Adipose tissue (tissue), 3 donors: ENCODE data around the gene DENND1C. TPM values are rescaled to one million over a fixed set of nuclear protein-coding genes. Genes with fewer than 3 reads are reported as not detected.

ENCODE experiments used
- H3K27ac ChIP-seq: one replicate; pipeline ENCODE4 v1.5.1; 2013; ENCODE audit warnings: low read depth, low read length
- WGBS, 3 donors: extraction: QIAGEN DNeasy Blood & Tissue Kit; methylation state at CpG; one replicate each; pipeline ENCODE4 v1.1.7; 2013; 5-methylcytosine and 5-hydroxymethylcytosine counted together
- polyA plus RNA-seq, 3 donors: library from polyadenylated mRNA; stranded (reverse); fragments of 200-250 nt; gene quantifications; one replicate each; pipeline ENCODE4 v1.2.3, GENCODE V29; 2013
- donor health status: healthy with polysubstance abuse.
- donor health status: Bipolar disorder and iron deficiency.
- donor health status: healthy.

Gene DENND1C
- polyA plus RNA-seq, 3 donors: 1.5 to 2.7 (median 2.1) TPM

DNA sequence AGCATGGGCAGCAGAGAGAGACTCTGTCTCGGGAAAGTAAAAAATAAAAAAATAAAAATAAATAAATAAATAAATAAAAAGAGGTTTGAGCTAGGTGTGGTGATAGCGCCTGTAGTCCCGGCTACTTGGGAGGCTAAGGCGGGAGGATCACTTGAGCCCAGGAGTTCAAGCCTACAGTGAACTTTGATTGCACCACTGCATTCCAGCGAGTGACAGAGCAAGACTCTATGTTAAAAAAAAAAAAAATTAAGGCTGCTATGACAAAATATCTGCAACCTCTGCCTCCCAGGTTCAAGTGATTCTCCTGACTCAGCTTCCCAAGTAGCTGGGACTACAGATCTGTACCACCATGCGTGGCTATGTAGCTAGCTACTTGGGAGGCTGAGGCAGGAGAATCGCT is 3.2 kb upstream of the DENND1C start:
- WGBS, 3 donors: 86 to 94% (median 89%) methylated on average over 7 of the region's 7 CpGs
- H3K27ac ChIP-seq: no peak overlapping the region

DNA sequence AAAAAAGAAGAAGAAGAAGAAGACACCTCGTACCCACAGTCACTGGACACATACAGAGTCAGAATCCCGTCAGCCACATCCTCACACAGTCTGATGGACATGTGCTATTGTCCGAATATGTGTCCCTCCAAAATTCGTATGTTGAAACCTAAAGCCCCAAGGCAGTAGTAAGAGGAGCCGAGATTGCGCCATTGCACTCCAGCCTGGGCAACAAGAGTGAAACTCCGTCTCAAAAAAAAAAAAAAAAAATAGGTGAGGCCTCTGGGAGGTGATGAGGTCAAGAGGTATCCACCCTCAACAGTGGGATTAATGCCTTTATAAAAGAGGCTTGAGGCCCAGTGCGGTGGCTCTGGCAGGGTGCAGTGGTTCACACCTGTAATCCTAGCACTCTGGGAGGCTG is 2.6 kb upstream of the DENND1C start:
- 79 to 86% (median 83%) methylated on average over 8 of the region's 8 CpGs for whole genome bisulfite sequencing, 3 donors

DNA sequence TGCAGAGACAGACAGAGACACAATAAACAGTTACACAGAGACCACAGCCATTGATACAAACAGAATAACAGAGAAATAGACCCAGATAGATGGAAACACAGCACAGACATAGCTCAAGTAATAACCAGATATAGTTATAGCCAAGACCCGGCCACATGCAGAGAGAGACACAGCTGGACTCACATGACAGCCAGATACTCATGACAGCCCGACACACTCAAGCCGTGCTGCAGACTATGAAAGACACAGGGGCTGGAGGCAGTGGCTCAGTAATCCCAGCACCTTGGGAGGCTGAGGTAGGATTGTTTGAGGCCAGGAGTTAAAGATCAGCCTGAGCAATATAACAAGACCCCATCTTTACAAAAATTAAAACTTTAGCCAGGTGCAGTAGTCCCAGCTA is 1.6 kb upstream of the DENND1C start:
- H3K27ac ChIP-seq: no peak overlapping the region
- WGBS, 3 donors: 49 to 64% (median 64%) methylated on average over 3 of the region's 3 CpGs

More for the DNA sequence above, 2.6 kb upstream of the DENND1C start:
- H3K27ac ChIP-seq: no peak overlapping the region

DNA sequence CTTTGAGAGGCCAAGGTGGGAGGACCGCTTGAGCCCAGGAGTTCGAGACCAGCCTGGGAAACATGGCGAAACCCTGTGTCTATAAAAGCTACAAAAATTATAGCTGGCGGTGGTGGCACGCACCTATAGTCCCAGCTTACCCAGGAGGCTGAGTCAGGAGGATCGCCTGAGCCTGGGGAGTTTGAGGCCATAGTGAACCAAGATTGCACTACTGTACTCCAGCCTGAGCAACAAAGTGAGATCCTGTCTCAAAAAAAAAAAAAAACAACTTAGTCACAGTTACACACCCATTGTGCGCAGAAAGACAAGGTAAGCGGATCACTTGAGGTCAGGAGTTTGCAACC is 728 bp upstream of the DENND1C start:
- WGBS, 3 donors: 92 to 94% (median 93%) methylated on average over 8 of the region's 8 CpGs
- H3K27ac ChIP-seq: no peak overlapping the region

DNA sequence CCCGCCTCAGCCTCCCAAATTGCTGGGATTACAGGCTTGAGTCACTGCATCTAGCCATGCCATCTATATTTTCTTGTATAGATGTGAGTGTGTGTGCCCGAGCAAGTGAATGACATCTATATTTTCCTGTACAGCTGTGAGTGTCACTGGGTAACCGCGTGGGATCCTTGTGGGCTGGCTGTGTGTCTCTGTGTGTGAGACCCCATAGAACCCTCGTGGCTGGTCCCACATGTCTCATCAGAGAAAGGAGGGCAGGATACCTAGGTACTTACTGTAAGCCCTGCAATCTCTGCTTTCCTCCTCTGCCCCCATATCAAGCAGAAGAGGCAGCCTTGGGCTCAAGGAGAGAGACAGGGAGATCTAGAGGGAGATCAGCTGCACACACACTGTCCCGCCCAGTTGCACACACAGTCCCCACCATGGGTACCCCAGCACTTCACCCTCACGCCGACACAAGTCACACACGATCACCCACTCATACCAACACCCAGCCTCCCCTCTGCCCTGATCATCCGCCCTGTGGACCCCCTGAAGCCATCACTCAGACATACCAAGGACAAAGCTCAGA is 655 bp downstream of the DENND1C start:
- H3K27ac ChIP-seq: no peak overlapping the region
- WGBS, 3 donors: 56 to 82% (median 59%) methylated on average over 10 of the region's 10 CpGs

DNA sequence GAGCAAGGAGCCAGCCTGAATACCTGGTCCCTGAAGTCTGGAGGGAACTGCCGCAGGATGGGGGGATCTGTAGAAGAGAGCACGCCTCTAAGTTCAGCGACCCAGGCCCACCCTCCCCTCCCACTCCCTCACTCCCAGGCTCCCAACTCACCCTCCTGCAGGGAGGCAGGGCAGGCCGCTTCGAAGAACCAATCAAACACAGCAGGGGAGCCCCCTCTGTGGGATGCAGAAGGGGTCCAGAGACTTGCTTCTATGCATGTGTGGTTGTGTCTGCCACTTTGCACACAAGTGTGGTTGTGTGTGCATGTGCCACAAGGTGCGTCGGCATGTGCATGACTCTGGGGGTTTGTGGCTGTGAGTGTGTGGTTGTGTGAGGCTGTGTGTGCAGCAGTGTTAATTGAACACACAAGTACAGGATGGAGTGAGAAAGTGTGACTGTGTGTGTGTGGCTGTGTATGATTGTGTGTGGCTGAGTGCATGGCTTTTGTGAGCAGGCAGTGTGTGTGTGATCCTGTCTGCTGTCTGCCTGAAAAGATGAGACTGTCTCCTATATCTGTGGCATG is 1.7 kb downstream of the DENND1C start:
- WGBS, 3 donors: 60 to 79% (median 69%) methylated on average over 7 of the region's 7 CpGs
- no peak overlapping the region for H3K27ac ChIP-seq

DNA sequence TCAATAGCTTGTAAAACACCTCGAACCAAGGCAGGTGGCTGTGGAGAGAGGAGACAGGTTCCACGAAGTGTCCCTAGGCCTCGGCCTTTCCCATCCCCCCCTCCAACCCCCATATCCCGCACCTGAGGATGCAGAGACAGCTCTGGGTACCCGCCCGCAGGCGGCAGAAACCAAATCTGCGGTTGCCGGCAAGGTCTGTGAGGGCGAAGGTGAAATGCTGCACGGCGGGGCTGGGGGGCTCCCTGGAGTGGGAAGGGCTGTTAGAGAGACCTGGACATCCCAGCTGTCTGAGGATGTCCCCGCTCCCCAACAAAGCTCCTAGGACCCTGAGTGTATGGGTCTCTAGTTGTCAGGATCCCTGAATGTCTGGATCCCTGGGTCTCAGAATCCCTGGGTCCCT is 2.8 kb downstream of the DENND1C start:
- 82 to 91% (median 91%) methylated on average over 12 to 13 of the region's 13 CpGs for WGBS, 3 donors
- no peak overlapping the region for H3K27ac ChIP-seq

DNA sequence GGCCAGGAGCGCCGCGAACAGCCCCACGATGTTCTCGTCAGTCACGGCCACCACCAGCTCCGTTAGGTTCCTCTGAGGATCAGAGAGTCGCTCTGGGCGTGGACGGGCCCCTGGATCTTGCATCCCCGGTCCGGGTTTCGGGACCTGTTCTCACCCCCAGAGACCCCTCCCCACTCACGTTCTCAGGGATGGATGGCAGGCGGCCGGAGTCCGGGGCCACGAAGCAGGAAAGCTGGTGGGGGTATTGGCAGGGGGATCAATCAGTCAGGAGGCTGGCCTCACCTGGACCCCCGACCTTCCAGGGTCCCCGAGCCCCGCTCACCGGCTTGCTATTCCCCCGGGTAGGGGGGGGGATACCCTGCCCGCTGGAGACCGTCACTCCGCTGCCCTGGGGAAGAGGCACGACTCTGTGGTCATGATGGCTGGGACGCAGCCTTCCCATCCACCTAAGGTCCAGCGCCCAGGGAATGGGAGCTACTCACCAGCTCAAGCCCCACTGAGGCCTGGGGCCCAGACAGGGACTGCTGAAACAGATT is 4.6 kb downstream of the DENND1C start:
- H3K27ac ChIP-seq: no peak overlapping the region
- 27 to 47% (median 33%) methylated on average over 29 of the region's 29 CpGs for WGBS, 3 donors

DNA sequence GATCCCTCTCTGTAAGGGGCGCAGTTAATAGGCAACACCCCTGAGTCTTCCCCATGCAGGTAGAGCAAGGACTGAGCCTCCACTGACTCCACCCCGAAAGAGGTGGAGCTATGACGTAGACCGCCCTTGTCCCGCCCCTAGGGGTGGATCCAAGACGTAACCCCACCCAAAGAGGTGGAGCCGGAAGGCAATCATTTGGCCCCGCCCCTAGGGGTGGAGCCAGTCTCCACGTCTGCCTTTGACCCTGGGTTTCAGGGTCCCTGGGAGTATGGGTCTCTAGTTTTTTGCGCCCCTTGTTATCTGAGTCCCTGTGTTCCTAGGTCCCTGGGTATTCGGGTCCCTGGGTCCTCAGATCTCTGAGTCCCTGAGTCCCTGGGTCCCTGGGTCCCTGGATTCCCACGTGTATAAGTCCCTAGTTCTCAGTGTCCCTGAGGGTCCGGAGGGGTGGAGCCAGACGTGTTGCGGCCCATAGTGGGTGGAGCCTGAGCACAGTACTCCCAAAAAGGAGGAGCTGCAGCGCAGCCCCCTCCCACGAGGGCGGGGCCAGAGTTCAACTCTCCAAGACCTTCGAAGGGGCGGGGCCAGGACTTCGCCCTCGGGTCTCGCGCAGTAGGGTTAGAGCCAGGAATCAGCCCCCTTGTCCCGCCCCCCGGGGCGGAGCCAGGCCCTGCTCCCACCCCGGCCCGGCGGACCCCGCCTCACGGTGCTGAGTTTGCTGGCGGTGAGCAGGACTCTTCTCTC is 5.3 kb downstream of the DENND1C start:
- 9 to 33% (median 31%) methylated on average over 33 of the region's 33 CpGs for WGBS, 3 donors
- H3K27ac ChIP-seq: no peak overlapping the region

DNA sequence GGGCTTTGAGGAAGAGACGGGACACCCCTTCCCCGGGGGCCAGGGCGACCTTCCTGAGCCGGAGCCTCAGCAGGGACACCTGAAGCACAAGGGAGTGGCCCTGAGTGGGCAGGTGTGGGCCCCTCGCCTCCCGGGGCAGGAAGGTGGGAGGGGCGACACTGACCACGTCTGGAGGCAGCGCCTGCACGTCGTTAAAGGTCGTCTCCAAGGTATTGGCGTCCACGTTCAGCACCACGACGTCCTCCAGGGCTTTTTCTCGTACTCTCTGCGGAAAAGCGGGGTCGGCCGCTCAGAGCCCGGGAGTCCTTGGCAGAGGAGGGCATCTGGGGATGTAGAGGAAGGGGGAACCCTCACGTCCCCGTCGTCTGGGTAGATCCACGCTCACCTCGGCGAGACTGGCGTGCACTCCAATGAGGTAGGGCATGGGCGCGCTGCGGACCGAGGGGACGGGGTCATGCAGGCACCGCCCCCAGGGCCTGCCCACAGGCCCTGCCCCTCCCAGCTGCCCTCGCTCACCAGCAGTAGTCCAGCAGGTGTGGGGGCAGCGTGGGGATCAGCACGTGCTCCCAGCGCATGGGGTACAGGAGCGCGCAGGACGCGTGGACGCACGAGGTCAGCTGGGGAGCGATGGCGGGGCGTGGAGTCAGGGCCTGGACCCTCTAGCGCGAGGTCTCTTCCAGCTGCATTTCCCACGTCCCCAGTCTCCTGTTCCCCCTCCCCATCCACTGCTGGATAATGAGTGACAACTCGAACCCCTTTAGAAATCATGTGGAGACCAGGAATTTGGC is 6.1 kb downstream of the DENND1C start:
- no peak overlapping the region for H3K27ac ChIP-seq
- 21 to 43% (median 31%) methylated on average over 51 to 52 of the region's 52 CpGs for WGBS, 3 donors

DNA sequence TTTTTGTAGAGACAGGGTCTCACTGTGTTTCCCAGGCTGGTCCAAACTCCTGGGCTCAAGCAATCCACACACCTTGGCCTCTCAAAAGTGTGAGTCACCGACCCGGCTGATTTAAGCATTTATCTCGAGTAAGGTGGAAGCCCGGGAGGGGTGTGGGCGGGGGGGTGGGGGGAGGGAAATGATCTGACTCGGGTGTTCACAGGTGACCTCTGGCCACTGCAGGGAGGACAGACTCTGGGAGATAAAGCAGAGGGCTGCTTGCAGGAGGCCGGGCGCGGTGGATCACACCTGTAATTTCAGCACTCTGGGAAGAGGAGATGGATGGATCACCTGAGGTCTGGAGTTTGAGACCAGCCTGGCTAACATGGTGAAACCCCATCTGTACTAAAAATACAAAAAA is 7.9 kb downstream of the DENND1C start:
- 33 to 76% (median 69%) methylated on average over 9 of the region's 9 CpGs for WGBS, 3 donors
- H3K27ac ChIP-seq: no peak overlapping the region

DNA sequence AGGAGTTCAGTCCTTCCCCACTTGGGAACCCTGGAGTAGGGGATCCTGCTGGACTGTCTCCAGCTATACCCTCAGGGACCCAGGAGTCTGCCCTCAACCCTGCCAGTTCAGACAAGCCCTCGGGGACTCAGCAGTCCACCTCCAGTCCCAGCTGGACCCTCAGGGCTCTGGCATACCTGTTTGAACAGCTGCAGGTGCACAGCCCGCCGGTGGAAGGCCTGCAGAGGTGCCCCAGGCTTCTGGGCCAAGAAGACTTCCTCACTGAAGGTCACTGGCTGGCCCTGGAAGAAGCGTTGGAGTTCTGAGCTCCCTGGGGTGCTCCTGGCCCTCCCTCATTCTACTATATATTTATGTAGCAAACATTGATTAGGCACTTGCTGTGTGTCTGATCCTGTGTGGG is 8.9 kb downstream of the DENND1C start:
- WGBS, 3 donors: 45 to 82% (median 73%) methylated on average over 4 of the region's 4 CpGs
- H3K27ac ChIP-seq: no peak overlapping the region

DNA sequence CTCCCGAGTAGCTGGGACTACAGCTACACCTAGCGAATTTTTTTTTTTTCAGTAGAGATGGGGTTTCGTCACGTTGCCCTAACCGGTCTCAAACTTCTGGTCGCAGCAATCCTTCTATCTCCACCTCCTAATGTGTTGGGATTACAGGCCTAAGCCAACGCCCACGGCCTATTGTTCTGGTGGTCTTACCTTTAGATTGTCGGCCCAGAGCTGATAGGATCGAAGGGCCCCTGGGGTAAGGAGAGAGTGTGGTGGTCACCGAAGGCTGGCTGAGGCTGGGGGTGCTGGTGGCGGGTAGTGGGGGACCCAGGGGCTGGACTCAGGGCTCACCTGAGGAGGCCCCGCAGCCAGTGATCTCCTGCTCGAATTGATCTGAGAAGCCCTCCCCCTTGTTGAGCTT is 10.5 kb downstream of the DENND1C start:
- WGBS, 3 donors: 81 to 88% (median 86%) methylated on average over 14 of the region's 14 CpGs
- no peak overlapping the region for H3K27ac ChIP-seq

DNA sequence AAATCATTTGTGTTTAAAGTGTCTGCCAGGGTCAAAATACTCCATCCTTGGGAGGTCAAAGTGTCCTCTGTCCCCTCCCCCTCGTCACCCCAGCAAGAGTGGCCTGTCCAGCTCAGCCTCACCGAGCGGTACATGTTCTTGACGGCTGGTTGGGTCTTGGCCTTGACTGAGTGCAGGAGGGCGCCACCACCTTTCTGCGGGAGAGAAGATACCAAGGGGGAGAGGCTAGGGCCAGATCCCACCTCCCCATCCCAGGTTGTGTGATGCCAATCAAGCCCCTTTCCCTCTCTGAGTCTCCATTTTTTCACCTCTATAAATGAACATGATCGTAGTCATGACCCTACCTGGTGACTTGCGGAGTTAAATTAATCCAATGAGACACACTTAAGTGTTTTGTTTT is 11.4 kb downstream of the DENND1C start:
- no peak overlapping the region for H3K27ac ChIP-seq
- WGBS, 3 donors: 56 to 84% (median 76%) methylated on average over 8 of the region's 8 CpGs

DNA sequence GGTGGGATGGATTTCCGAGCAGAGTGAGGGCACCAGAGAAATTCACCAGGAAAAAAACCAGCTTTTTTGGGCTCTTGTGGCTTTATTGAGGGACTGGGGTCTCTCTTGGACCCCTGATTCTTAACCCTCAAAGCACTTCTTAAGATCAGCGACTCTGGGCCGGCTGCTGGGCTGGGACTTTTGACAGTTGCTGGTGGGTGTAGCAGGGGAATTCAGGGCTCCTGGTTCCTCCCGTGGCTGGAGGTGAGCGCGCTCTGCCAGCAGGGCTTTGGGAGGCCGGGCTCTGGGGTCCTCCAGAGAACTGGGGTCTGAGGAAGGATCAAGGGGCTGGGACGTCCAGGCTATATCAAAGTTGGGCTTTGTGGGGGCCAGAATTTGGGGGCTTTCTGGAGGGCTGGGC is 14.2 kb downstream of the DENND1C start:
- no peak overlapping the region for H3K27ac ChIP-seq
- 79 to 87% (median 79%) methylated on average over 8 of the region's 8 CpGs for WGBS, 3 donors

DNA sequence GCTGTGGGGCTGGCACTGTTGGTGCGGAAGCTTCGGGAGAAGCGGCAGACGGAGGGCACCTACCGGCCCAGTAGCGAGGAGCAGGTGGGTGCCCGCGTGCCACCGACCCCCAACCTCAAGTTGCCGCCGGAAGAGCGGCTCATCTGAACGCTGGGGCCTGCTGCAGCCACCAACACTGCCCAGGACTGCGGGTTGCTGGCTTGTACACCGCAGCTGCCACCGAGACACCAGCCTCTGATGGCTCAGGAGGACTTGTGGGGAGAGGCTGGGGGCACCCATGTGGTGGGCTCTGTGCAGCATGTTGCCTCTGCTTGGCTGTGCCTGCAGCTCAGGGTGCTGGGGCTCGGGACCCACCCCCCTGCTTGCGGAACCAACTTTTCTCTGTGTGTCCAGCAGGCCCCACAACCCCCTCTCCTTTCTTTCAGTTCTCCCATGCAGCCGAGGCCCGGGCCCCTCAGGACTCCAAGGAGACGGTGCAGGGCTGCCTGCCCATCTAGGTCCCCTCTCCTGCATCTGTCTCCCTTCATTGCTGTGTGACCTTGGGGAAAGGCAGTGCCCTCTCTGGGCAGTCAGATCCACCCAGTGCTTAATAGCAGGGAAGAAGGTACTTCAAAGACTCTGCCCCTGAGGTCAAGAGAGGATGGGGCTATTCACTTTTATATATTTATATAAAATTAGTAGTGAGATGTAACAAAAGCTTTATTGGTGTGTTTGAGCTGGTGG is 14.9 kb downstream of the DENND1C start:
- no peak overlapping the region for H3K27ac ChIP-seq
- 87 to 91% (median 88%) methylated on average over 21 of the region's 21 CpGs for WGBS, 3 donors

DNA sequence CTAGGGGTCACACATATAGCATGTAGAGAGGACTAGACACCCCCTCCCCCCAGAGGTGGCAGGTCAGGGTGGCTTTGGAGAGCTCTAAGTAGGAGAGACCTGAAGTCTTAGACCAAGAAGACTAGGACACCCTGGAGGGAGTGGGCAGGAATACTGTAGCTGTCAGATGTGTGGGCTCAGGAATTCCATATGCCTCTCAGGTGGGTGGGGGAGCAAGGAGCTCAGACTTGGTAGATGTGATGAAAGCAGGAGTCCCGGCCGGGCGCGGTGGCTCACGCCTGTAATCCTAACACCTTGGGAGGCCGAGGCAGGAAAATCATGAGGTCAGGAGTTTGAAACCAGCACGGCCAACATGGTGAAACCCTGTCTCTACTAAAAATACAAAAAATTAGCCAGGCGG is 15.9 kb downstream of the DENND1C start:
- WGBS, 3 donors: 92 to 96% (median 96%) methylated on average over 8 of the region's 8 CpGs
- H3K27ac ChIP-seq: no peak overlapping the region

DNA sequence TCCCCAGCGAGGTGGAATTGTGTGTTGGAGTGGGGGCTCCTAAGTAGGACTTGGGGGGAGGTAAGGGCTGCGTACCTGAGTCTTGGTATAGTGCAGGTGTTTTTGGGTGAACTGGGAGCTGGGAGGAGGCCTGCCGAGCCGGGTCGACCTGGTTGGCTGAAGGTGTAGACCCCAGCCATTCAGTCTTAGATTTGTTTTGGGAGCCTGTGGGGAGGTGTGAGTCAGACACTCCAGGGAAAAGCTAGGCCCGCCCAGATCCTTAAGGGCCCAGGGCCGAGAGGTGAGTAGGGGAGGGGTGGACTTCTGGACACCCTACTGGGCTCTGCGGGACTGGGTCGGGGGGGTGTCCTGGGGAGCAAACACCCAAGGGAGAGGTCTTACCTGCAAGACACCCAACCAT is 16.6 kb downstream of the DENND1C start:
- 21 to 60% (median 44%) methylated on average over 9 of the region's 9 CpGs for WGBS, 3 donors
- H3K27ac ChIP-seq: no peak overlapping the region
